ENCODE results near the gene SLC22A4.

- TF ChIP-seq REST (IDR thresholded peaks at IDR 0.05; ENCODE audit: insufficient read depth in 1 of 2, low read depth in 2 of 2, low read length in 2 of 2) (no peak), SIN3A (IDR thresholded peaks at IDR 0.05; ENCODE audit: borderline replicate concordance, insufficient read depth, low read length) (no peak), POLR2AphosphoS5 (IDR thresholded peaks at IDR 0.05; ENCODE audit: low read depth, low read length) (no peak)
Observed at GRCh38 chr5:132376694-132377641, 82.8 kb downstream of the SLC22A4 start.

Data from PFSK-1 (cell line).